Neural progenitor cell (in vitro differentiated cells): ENCODE data around the gene EYA4. TPM values are rescaled to one million over a fixed set of nuclear protein-coding genes. Genes with fewer than 3 reads are reported as not detected.

Experiments used
- DNase-seq: peaks from one replicate; pipeline ENCODE4 v3.0.0-alpha.2; 2016; ENCODE audit warnings: low spot score
- H2AFZ ChIP-seq: fragments of 200-600 bp; sonication (generic); replicated peaks from 2 replicates; pipeline ENCODE4 v1.6.1; 2016; ENCODE audit warnings: antibody characterized with exemption
- H3F3A ChIP-seq: fragments of 200-600 bp; sonication (generic); 2 replicates; pipeline ENCODE4 v1.6.1; 2016; ENCODE audit warnings: antibody characterized with exemption, low read depth
- H3K27ac ChIP-seq: fragments of 200-600 bp; sonication (generic); 2 replicates; pipeline ENCODE4 v1.5.1; 2016; ENCODE audit warnings: mild to moderate bottlenecking
- H3K27me3 ChIP-seq: fragments of 200-600 bp; sonication (generic); 2 replicates; pipeline ENCODE4 v1.6.1; 2016; ENCODE audit warnings: mild to moderate bottlenecking, moderate library complexity
- H3K36me3 ChIP-seq: fragments of 200-600 bp; sonication (generic); 2 replicates; pipeline ENCODE4 v1.5.1; 2016
- H3K4me1 ChIP-seq: fragments of 200-600 bp; sonication (generic); 2 replicates; pipeline ENCODE4 v1.6.1; 2016; ENCODE audit warnings: mixed run types
- H3K4me2 ChIP-seq: fragments of 200-600 bp; sonication (generic); 2 replicates; pipeline ENCODE4 v1.6.1; 2016
- H3K4me3 ChIP-seq: fragments of 200-600 bp; sonication (generic); 2 replicates; pipeline ENCODE4 v1.5.1; 2016
- H3K79me2 ChIP-seq: fragments of 200-600 bp; sonication (generic); 2 replicates; pipeline ENCODE4 v1.6.1; 2016; ENCODE audit warnings: low read depth
- H3K9ac ChIP-seq: fragments of 200-600 bp; sonication (generic); 2 replicates; pipeline ENCODE4 v1.6.1; 2016
- H3K9me3 ChIP-seq: fragments of 200-600 bp; sonication (generic); 2 replicates; pipeline ENCODE4 v1.5.1; 2016; ENCODE audit warnings: low read depth
- H4K20me1 ChIP-seq: fragments of 200-600 bp; sonication (generic); 2 replicates; pipeline ENCODE4 v1.6.1; 2016; ENCODE audit warnings: low read depth
- H3K27ac Mint-ChIP-seq: 3 replicates; pipeline ENCODE4 v1.8.0; 2021; ENCODE audit warnings: mixed read lengths
- H3K27me3 Mint-ChIP-seq: 2 replicates; pipeline ENCODE4 v1.8.0; 2022; ENCODE audit warnings: low read depth, mild to moderate bottlenecking, inconsistent platforms, moderate library complexity, mixed read lengths; ENCODE audit not compliant: insufficient read depth
- H3K36me3 Mint-ChIP-seq: 3 replicates; pipeline ENCODE4 v1.8.0; 2021; ENCODE audit warnings: mixed read lengths
- H3K4me1 Mint-ChIP-seq: 3 replicates; pipeline ENCODE4 v1.8.0; 2021; ENCODE audit warnings: mixed read lengths
- H3K4me3 Mint-ChIP-seq: 3 replicates; pipeline ENCODE4 v1.8.0; 2021; ENCODE audit warnings: mild to moderate bottlenecking, moderate library complexity, mixed read lengths
- H3K9me3 Mint-ChIP-seq: 3 replicates; pipeline ENCODE4 v1.8.0; 2020; ENCODE audit warnings: mixed read lengths
- EZH2 ChIP-seq: fragments of 200-600 bp; sonication (generic); IDR thresholded peaks from 2 replicates; pipeline ENCODE4 v1.6.1; 2017; ENCODE audit warnings: antibody characterized with exemption, mild to moderate bottlenecking, moderate library complexity
- EZH2phosphoT487 ChIP-seq: fragments of 200-600 bp; sonication (generic); IDR thresholded peaks from 2 replicates; pipeline ENCODE4 v1.6.1; 2017; ENCODE audit warnings: antibody characterized with exemption
- total RNA-seq: library from RNA; depleted of rRNA; stranded (reverse); fragments of >200 nt; gene quantifications from 2 replicates; pipeline ENCODE4 v1.2.3, GENCODE V29; 2015; ENCODE audit warnings: low replicate concordance
- TF ChIP-seq, protein P1 (sequence below): fragments of 200-600 bp; sonication (generic); IDR thresholded peaks from 2 replicates; pipeline ENCODE4 v1.5.1; 2017; ENCODE audit warnings: antibody characterized with exemption, mild to moderate bottlenecking

EYA4 gene
- total RNA-seq, 1 donor from 2014 or later, result 2.4 TPM

DNA sequence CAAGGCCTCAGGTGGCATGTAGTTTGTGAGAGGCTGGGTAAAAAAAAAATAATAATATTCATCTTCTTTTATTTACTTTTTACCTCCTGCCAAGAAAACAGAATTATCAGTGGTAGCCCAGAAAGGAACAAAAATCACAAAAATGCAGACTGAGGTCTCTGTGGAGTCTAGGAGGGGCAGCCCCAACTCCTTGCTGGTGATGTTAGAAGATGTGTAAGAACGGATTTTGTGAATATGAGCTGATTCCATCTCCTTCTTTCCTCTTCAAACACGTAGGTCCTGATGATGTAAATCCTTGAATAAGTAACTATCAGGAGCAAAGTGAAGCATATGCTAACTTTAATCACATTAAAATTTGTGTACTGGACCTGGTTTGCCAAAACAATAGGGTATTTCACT is 226.8 kb downstream of the EYA4 start:
- no peak overlapping the region for H3K4me3 Mint-ChIP-seq
- no peaks in the 10 kb centered on the region for H3K4me1 Mint-ChIP-seq
- no peak overlapping the region for H3K27ac Mint-ChIP-seq
- Histone ChIP-seq H3K4me1 (peaks cover 12% of the 10 kb centered on the region), H3K27ac (no peak overlapping the region), H3K9me3 (peaks cover 6% of the 10 kb centered on the region), H4K20me1 (no peaks in the 10 kb centered on the region), H3K4me3 (no peak overlapping the region), H3K27me3 (no peaks in the 10 kb centered on the region), H3K4me2 (no peak overlapping the region), H2AFZ (no peak overlapping the region), H3K79me2 (no peaks in the 10 kb centered on the region), H3F3A (no peaks in the 10 kb centered on the region), H3K9ac (no peak overlapping the region), H3K36me3 (no peaks in the 10 kb centered on the region)
- H3K9me3 Mint-ChIP-seq, result no peaks in the 10 kb centered on the region
- TF ChIP-seq EZH2, result no peak
- no peak for TF ChIP-seq EZH2phosphoT487
- TF ChIP-seq, protein P1, sequence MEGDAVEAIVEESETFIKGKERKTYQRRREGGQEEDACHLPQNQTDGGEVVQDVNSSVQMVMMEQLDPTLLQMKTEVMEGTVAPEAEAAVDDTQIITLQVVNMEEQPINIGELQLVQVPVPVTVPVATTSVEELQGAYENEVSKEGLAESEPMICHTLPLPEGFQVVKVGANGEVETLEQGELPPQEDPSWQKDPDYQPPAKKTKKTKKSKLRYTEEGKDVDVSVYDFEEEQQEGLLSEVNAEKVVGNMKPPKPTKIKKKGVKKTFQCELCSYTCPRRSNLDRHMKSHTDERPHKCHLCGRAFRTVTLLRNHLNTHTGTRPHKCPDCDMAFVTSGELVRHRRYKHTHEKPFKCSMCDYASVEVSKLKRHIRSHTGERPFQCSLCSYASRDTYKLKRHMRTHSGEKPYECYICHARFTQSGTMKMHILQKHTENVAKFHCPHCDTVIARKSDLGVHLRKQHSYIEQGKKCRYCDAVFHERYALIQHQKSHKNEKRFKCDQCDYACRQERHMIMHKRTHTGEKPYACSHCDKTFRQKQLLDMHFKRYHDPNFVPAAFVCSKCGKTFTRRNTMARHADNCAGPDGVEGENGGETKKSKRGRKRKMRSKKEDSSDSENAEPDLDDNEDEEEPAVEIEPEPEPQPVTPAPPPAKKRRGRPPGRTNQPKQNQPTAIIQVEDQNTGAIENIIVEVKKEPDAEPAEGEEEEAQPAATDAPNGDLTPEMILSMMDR, result no peak
- H3K27me3 Mint-ChIP-seq, result no peaks in the 10 kb centered on the region
- no peaks in the 10 kb centered on the region for H3K36me3 Mint-ChIP-seq
- DNase-seq, result no peak

DNA sequence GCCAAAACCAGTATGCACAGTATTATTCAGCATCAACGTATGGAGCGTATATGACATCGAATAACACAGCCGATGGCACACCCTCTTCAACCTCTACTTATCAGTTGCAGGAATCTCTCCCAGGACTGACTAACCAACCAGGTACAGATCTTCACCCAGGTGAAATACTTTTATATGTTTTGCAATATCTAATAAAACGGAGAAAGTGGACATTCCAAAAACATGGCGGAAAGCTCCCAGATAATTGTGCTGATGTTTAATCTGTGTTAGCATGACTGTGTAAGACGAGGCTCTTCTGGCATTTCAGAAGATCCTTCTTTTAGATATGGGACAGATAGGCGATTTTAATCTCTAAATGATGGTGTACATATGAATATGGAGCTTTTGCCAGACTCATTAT is 227.4 kb downstream of the EYA4 start:
- H2AFZ ChIP-seq, result no peak overlapping the region
- Mint-ChIP-seq H3K27me3 (no peaks in the 10 kb centered on the region), H3K9me3 (no peaks in the 10 kb centered on the region), H3K4me3 (no peak overlapping the region), H3K27ac (no peak overlapping the region), H3K36me3 (no peaks in the 10 kb centered on the region), H3K4me1 (no peaks in the 10 kb centered on the region)
- no peak overlapping the region for H3K9ac ChIP-seq
- H3K27me3 ChIP-seq, result no peaks in the 10 kb centered on the region
- H3K27ac ChIP-seq, result no peak overlapping the region
- H3K36me3 ChIP-seq, result no peaks in the 10 kb centered on the region
- H4K20me1 ChIP-seq, result no peaks in the 10 kb centered on the region
- H3K4me1 ChIP-seq, result peaks cover 12% of the 10 kb centered on the region
- no peak overlapping the region for H3K4me2 ChIP-seq
- H3K4me3 ChIP-seq, result no peak overlapping the region
- TF ChIP-seq EZH2phosphoT487 (no peak), EZH2 (no peak)
- TF ChIP-seq, protein P1, result no peak
- H3K79me2 ChIP-seq, result no peaks in the 10 kb centered on the region
- H3K9me3 ChIP-seq, result peaks cover 6% of the 10 kb centered on the region
- DNase-seq, result no peak
- H3F3A ChIP-seq, result no peaks in the 10 kb centered on the region

DNA sequence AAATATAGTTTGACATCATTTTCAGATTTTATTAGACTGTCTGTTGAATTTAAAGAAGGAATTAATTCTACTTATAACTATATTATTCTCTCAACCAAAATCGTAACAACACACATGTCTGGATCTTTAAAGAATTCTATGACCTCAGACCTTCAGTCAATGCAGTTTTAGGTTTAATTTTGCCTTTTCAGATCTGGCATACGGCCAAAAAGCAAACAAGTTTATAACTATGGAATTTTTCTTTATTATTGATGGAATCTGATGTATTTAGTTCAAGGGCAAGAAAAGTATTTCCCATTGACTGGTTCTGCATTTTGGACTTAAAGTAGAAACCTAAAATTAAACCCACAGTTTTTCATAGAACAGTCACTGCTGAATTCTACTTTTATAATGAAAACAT is 233.4 kb downstream of the EYA4 start:
- Histone ChIP-seq H3K36me3 (no peaks in the 10 kb centered on the region), H3K4me2 (no peak overlapping the region), H3K79me2 (no peaks in the 10 kb centered on the region), H3K4me3 (no peak overlapping the region), H2AFZ (no peak overlapping the region), H3F3A (no peaks in the 10 kb centered on the region), H3K27ac (no peak overlapping the region), H3K9me3 (peaks cover under 1% of the 10 kb centered on the region), H3K4me1 (no peaks in the 10 kb centered on the region), H4K20me1 (no peaks in the 10 kb centered on the region), H3K27me3 (no peaks in the 10 kb centered on the region), H3K9ac (no peak overlapping the region)
- H3K4me3 Mint-ChIP-seq, result no peak overlapping the region
- H3K27ac Mint-ChIP-seq, result no peak overlapping the region
- TF ChIP-seq EZH2phosphoT487 (no peak), EZH2 (no peak)
- TF ChIP-seq, protein P1, result no peak
- DNase-seq, result no peak
- H3K36me3 Mint-ChIP-seq, result no peaks in the 10 kb centered on the region
- H3K4me1 Mint-ChIP-seq, result no peaks in the 10 kb centered on the region
- H3K27me3 Mint-ChIP-seq, result peaks cover 4% of the 10 kb centered on the region
- no peaks in the 10 kb centered on the region for H3K9me3 Mint-ChIP-seq
